GM12891 (cell line): ENCODE measurements around the gene AVPR1B.

Experiments used
- POLR2A ChIP-seq: IDR thresholded peaks from 2 replicates; pipeline ENCODE4 v1.6.1; 2011; ENCODE audit warnings: low read depth, low read length, control low read depth
- POLR2AphosphoS5 ChIP-seq: IDR thresholded peaks from 2 replicates; pipeline ENCODE4 v1.6.1; 2011; ENCODE audit warnings: low read depth, low read length, control low read depth
- SPI1 ChIP-seq: IDR thresholded peaks from 2 replicates; pipeline ENCODE4 v1.6.1; 2011; ENCODE audit warnings: low read depth, low read length, control low read depth
- TAF1 ChIP-seq: IDR thresholded peaks from 2 replicates; pipeline ENCODE4 v1.6.1; 2011; ENCODE audit warnings: low read depth, low read length, control low read depth

- TF ChIP-seq TAF1: no peak
- TF ChIP-seq POLR2AphosphoS5: no peak
- no peak for TF ChIP-seq POLR2A
- TF ChIP-seq SPI1: no peak
Observed at GRCh38 chr1:206122686-206123085, 5.5 kb upstream of the AVPR1B start.
